ENCODE results near the gene RBM8A. TPM values are rescaled to one million over a fixed set of nuclear protein-coding genes. Genes with fewer than 3 reads are reported as not detected.
A peak's percentile ranks its signal among the peaks of the same experiment; 100 is the strongest.

The RBM8A gene
- total RNA-seq, 4 donors from 2014 or later = 47.6 to 105 (median 57.0) TPM

GRCh38 chr1:145889722-145890121 is 37.6 kb downstream of the RBM8A start:
- no peak for DNase-seq
- Histone ChIP-seq H3K9me3 (no peaks in the 10 kb centered on the region), H3K4me1 (peaks cover 0 to 27% (median 4%) of the 10 kb centered on the region in 4 donors), H3K36me3 (no peaks in the 10 kb centered on the region), H3K27me3 (no peaks in the 10 kb centered on the region), H3K27ac (no peak overlapping the region), H3K4me3 (no peak overlapping the region)
- TF ChIP-seq POLR2A (IDR thresholded peaks at IDR 0.05) = no peak
- no peak for TF ChIP-seq CTCF (IDR thresholded peaks at IDR 0.05)

GRCh38 chr1:145887631-145888030 is 39.7 kb downstream of the RBM8A start:
- no peak overlapping the region for H3K4me3 ChIP-seq
- H3K4me1 ChIP-seq = peaks cover 0 to 26% (median 4%) of the 10 kb centered on the region in 4 donors
- H3K9me3 ChIP-seq = no peaks in the 10 kb centered on the region
- no peaks in the 10 kb centered on the region for H3K27me3 ChIP-seq
- DNase-seq = no peak
- TF ChIP-seq CTCF (IDR thresholded peaks at IDR 0.05) (no peak), POLR2A (IDR thresholded peaks at IDR 0.05) (no peak)
- no peak overlapping the region for H3K27ac ChIP-seq
- H3K36me3 ChIP-seq = no peaks in the 10 kb centered on the region

- DNase-seq = no peak
- Histone ChIP-seq H3K27ac (no peak overlapping the region), H3K4me3 (no peak overlapping the region), H3K36me3 (no peaks in the 10 kb centered on the region), H3K9me3 (no peaks in the 10 kb centered on the region), H3K4me1 (peaks cover 0 to 21% (median 4%) of the 10 kb centered on the region in 4 donors), H3K27me3 (no peaks in the 10 kb centered on the region)
- no peak for TF ChIP-seq POLR2A (IDR thresholded peaks at IDR 0.05)
- no peak for TF ChIP-seq CTCF (IDR thresholded peaks at IDR 0.05)
Measured at GRCh38 chr1:145886816-145887215, 40.5 kb downstream of the RBM8A start.

- Histone ChIP-seq H3K36me3 (no peaks in the 10 kb centered on the region), H3K27ac (peak overlapping the region in 1 of 4 donors; percentile 39), H3K4me1 (peaks cover 0 to 17% (median 2%) of the 10 kb centered on the region in 4 donors), H3K4me3 (peak overlapping the region; percentile 50 to 79 (median 64)), H3K9me3 (no peaks in the 10 kb centered on the region), H3K27me3 (no peaks in the 10 kb centered on the region)
- no peak for DNase-seq
- TF ChIP-seq CTCF (IDR thresholded peaks at IDR 0.05) = no peak
- TF ChIP-seq POLR2A (IDR thresholded peaks at IDR 0.05) = no peak
Measured at GRCh38 chr1:145886390-145886789, 40.9 kb downstream of the RBM8A start.

GRCh38 chr1:145885738-145886287 is 41.5 kb downstream of the RBM8A start, which contains the start of gene ANKRD35:
TSS of gene ANKRD35 (minus strand) at chr1:145885866. CDS start at chr1:145885758, 108 bp downstream.
- H3K27me3 ChIP-seq = no peaks in the 10 kb centered on the region
- TF ChIP-seq POLR2A (IDR thresholded peaks at IDR 0.05) (no peak), CTCF (IDR thresholded peaks at IDR 0.05) (no peak)
- no peaks in the 10 kb centered on the region for H3K9me3 ChIP-seq
- peak; percentile 83 to 94 (median 90) for DNase-seq
- H3K4me1 ChIP-seq = peaks cover 0 to 12% (median 2%) of the 10 kb centered on the region in 4 donors
- H3K4me3 ChIP-seq = peak within 1 kb of the TSS; percentile 50 to 79 (median 64)
- no peaks in the 10 kb centered on the region for H3K36me3 ChIP-seq
- peak within 1 kb of the TSS in 1 of 4 donors; percentile 39 for H3K27ac ChIP-seq

Data from Peyer's patch (tissue), 4 donors.